Cardiac fibroblast (primary cell): ENCODE measurements around the gene ACOT4.
"Not testable (repeated sequence)": the region's sequence is repeated elsewhere in the genome, so short reads cannot be mapped to it uniquely, and the experiment has no call there.

Source experiments
- DNase-seq, 2 donors: peaks; one replicate each; pipeline versions ENCODE4 v3.0.0 to v3.0.0-alpha.2; 2010; ENCODE audit warnings: low read depth in 2 of 2
- H3K4me3 ChIP-seq, 2 donors: replicated peaks in 1 of 2; 1 replicate in 1 of 2; 2 replicates in 1 of 2; pipeline ENCODE4 v1.5.1; 2011; ENCODE audit warnings: low read depth in 2 of 2, low read length in 2 of 2, mild to moderate bottlenecking in 2 of 2, moderate library complexity in 1 of 2
- TF ChIP-seq, protein P1 (sequence below): IDR thresholded peaks from one replicate; pipeline ENCODE4 v1.5.1; 2011; ENCODE audit warnings: low read depth, mild to moderate bottlenecking, low read length, inconsistent platforms

ACOT4 gene

GRCh38 chr14:73623504-73624054 is 31.9 kb downstream of the ACOT4 start:
- TF ChIP-seq, protein P1, sequence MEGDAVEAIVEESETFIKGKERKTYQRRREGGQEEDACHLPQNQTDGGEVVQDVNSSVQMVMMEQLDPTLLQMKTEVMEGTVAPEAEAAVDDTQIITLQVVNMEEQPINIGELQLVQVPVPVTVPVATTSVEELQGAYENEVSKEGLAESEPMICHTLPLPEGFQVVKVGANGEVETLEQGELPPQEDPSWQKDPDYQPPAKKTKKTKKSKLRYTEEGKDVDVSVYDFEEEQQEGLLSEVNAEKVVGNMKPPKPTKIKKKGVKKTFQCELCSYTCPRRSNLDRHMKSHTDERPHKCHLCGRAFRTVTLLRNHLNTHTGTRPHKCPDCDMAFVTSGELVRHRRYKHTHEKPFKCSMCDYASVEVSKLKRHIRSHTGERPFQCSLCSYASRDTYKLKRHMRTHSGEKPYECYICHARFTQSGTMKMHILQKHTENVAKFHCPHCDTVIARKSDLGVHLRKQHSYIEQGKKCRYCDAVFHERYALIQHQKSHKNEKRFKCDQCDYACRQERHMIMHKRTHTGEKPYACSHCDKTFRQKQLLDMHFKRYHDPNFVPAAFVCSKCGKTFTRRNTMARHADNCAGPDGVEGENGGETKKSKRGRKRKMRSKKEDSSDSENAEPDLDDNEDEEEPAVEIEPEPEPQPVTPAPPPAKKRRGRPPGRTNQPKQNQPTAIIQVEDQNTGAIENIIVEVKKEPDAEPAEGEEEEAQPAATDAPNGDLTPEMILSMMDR, result no peak
- DNase-seq, result no peak

DNA sequence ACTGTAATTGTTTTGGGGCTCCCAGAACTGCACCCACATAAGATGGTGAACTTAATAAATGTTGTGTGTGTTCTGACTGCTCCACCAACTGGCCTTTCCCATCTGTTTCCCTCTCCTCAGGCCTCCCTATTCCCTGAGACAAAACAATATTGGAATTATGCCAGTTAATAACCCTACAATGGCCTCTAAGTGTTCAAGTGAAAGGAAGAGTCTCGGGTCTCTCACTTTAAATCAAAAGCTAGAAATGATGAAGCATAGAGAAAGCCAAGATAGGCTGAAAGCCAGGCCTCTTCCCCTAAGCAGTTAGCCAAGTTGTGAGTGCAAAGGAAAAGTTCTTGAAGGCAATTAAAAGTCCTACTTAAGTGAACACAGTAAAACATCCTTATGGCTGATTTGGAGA is 34.0 kb downstream of the ACOT4 start:
- DNase-seq, result peak in 1 of 2 donors; percentile 24
- TF ChIP-seq, protein P1, result no peak
- no peak overlapping the region for H3K4me3 ChIP-seq

More at GRCh38 chr14:73623504-73624054, 31.9 kb downstream of the ACOT4 start:
- H3K4me3 ChIP-seq, result no peak overlapping the region

DNA sequence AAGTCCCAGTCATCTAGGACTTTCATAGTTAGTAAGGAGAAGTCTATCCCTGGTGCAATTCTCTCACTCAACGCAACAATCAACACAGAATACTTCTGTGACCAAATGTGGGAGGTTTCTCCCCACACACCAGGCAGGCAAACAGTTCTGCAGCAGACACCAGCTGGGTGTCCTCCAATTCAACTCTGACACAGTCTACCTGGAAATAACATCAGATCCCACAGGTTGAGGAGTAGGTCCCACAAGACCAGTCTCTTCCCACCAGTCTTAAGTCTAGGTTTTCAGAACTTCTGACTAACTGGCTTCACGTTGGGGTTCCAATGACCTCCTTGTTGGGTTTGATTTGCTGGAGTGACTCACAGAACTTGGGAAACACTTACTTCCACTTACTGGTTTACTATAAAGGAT is 35.5 kb downstream of the ACOT4 start:
- DNase-seq, result no peak
- TF ChIP-seq, protein P1, result no peak
- H3K4me3 ChIP-seq, result no peak overlapping the region

DNA sequence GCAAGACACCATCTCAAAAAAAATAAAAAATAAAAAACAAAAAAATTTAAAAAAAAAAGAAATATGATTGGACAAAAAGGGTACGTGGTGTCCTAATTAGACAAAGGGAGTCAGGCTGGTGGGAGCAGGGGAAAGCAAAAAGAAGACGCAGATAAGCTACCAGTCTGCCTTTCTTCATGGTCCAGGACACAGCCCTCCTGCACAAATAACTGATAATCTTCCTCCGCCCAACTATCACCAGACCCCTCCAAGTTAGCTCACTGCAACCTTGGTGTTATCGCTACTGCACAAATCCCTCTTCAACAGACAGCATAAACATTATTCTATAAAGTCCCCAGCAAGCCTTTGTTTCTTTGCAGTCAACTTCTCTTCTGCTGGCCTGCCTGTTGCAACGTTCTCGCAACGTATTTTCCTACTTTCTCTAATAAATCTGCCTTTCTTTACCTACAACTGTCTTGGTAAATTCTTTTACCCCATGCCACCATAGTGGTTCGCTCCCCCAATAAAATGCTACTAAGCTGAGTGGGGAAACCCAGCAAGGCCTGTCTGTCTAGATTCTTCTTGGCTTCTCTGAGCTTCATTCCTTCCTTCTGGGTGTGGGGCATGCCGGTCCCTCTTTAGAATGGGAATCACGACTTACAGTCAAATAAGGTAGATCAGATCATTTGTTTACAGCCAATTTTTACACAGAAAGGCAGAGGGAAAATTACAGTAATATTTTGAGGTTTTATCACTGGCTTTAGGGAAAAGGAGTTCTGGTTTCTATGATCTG is 38.5 kb downstream of the ACOT4 start:
- no peak for DNase-seq
- TF ChIP-seq, protein P1, result no peak
- H3K4me3 ChIP-seq, result no peak overlapping the region

DNA sequence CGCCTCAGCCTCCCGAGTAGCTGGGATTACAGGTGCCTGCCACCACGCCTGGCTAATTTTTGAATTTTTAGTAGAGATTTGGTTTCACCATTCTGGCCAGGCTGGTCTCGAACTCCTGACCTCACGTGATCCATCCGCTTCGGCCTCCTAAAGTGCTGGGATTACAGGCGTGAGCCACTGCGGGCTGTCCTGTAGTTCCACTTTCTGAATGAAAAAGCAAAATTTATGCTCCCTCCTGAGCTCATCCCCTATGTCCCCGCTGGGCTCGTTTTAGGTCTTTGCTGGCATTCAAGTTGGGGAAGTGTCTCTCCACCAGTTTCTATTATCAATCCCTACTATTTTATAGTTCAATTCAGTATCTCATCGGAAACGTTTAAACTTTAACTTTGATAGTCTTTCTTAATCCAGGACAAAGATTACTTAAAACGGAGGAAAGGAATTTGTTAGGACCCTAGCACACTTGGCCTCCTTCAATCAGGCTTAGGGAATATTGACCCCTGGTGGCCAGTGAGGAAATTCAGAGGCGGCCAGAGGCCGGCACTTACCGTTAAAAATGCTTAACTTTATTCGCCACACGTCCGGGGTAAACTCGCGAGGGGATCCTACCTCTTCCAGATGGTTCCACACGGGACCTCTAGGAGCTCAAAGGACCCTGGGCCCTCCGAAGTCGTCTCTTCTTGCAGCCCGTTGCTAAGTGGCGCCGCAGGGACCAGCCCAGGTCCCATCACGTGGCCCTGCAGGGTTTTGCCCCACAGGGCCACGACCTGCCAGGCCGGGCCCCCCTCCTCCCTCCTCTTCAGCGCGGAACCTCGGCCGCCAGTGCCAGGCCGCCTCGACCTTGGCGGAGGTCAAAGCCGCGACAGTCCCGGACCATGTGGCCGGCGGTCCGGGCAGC is 41.7 kb downstream of the ACOT4 start:
- DNase-seq, result peak; percentile 82 to 83
- peak overlapping the region; percentile 39 to 45 for H3K4me3 ChIP-seq
- TF ChIP-seq, protein P1, result peak; percentile 81

GRCh38 chr14:73634011-73634833 is 42.5 kb downstream of the ACOT4 start:
- H3K4me3 ChIP-seq, result peak overlapping the region; percentile 39 to 45
- TF ChIP-seq, protein P1, result peak; percentile 16
- DNase-seq, result peak; percentile 12 to 24

DNA sequence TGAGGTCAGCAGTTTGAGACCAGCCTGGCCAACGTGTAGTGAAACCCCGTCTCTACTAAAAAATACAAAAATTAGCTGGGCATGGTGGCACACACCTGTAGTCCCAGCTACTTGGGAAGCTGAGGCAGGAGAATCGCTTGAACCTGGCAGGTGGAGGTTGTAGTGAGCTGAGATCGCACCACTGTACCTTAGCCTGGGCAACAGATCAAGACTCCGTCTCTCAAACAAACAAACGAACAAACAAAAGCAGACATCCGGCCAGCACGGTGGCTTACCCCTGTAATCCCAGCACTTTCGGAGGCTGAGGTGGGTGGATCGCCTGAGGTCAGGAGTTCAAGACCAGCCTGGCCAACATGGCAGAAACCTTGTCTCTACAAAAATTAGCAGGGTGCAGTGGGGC is 44.7 kb downstream of the ACOT4 start:
- not testable (repeated sequence) for H3K4me3 ChIP-seq, DNase-seq
